NOMO-1 (cell line): Measurements from ENCODE around the gene PTPRG.
"Not testable (repeated sequence)": the region's sequence is repeated elsewhere in the genome, so short reads cannot be mapped to it uniquely, and the experiment has no call there.

ENCODE experiments used
- DNase-seq, 2 experiments: peaks; one replicate each; lab custom pipeline; 2025; ENCODE audit not compliant: unreplicated experiment in 2 of 2; lab: John Stamatoyannopoulos, UW

PTPRG gene

DNA sequence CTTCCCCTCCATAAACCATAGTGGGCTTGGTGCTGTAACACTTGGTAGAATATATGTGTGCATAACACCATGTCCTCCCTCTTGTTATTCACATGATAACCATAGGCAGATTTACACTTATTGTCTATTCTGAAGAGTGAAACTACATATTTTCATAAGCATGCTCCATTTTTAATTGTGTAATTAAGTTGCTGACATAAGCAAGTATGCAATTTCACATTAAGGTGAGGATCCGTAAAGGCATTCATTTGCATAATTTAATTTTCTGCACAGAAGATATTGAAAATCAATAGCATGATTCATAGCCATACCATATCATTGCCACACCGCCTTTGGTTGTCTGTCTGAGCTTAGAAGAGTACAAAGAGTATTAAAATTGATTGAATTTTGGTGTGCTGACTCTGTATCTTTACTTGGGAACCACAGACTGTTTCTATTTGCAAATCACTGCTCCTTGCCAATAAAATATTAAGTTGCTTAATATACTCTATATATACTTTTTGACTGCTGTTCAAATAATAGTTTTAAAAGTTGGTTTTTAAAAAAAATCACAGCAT lies 182.4 kb downstream of the PTPRG start:
- no peak for DNase-seq

DNA sequence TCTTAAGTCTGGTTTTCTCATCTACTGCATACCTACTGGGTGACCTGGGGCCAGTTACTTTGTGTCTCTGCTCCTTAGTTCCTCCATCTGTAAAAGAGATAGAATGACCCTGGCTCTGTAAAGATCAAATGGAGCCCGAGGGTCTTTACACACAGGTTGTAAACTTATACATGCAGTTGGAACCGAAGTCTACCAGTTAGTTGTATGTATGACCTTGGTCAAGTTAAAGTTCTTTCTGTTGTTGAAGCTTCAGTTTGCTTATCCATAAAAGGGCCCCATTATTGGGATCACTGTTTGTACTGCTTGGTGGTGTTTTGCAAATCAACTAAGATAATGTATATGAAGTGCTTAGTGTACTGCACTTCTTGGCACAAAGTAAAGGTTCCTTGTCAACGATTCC lies 186.9 kb downstream of the PTPRG start:
- no peak for DNase-seq

DNA sequence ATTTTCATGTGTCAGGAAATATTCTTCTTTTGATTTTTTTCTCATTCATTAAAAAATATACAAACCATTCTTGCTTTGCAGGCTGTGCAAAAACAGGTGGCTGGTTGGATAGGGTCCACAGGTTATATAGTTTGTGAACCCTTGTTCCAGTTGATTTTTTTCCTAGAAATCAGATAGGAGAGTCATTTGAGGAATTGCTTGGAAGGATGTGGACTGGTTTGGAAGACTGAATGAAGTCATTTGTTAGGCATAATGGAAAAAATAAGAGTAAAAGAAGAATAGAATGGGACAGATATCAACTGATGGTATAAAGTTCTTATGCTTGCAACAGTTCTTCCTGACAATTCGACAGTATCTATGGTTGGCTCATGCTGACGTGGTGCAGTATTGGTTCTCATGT lies 189.4 kb downstream of the PTPRG start:
- no peak for DNase-seq

DNA sequence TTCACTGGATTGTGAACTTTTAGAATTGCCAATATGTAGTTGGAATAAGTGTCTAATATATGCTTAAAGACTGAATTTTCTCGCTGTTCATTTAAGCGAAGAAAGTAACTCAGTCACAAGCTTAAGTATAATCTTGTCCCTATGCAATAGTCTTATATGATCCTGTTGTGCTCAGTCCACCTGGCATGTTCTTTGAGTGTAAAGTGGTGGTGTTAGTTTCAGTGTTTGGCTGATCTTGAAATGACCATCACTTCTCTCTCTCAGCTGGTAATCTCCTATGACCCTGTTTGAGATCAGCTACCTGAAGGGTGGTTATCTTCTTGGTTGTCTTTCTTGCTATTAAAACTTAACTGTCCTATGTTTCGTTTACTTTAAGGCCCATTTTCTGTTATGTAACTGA lies 197.5 kb downstream of the PTPRG start:
- DNase-seq: no peak

DNA sequence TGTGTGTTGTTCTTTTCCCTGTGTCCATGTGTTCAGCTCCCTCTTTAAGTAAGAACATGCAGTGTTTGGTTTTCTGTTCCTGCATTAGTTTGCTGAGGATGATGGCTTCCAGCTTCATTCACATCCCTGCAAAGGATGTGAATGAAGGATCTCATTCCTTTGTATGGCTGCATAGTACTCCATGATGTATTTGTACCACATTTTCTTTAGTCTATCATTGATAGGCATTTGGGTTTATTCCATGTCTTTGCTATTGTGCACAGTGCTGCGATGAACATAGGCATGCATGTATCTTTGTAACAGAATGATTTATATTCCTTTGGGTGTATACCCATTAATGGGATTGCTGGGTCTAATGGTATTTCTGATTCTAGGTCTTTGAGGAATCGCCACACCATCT lies 199.4 kb downstream of the PTPRG start:
- not testable (repeated sequence) for DNase-seq

DNA sequence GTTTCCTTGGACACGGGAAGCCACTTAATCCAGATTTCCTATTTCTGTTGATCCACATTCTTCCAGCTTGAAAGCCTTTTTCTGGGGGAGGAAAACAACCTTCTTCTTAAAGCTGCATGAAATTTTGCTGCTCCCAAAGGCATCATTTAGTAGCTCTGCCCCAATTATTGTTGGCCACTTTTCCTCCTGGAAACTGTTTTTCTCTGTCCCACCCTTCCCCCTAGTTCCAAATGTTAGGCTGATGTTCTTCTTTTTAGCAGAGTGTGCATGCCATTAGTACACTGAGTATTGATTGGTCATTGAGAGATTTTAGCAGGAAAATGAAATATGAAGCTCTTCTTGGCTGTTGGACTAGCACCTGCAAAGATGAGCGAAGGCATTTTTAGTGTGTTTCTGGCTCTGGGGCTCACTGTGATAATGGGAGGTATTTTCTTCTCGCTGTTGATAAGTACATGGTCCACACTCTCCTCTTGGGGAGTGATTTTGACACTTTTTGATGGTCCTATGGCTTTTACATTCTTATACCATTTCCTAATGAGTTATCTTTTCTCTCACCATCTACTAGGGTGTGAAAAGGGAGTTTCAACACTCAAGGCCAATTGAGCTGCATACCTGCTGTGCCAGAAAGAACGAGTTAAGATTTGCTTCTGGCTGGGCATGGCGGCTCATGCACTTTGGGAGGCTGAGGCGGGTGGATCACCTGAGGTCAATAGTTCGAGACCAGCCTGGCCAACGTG lies 200.5 kb downstream of the PTPRG start:
- no peak for DNase-seq

DNA sequence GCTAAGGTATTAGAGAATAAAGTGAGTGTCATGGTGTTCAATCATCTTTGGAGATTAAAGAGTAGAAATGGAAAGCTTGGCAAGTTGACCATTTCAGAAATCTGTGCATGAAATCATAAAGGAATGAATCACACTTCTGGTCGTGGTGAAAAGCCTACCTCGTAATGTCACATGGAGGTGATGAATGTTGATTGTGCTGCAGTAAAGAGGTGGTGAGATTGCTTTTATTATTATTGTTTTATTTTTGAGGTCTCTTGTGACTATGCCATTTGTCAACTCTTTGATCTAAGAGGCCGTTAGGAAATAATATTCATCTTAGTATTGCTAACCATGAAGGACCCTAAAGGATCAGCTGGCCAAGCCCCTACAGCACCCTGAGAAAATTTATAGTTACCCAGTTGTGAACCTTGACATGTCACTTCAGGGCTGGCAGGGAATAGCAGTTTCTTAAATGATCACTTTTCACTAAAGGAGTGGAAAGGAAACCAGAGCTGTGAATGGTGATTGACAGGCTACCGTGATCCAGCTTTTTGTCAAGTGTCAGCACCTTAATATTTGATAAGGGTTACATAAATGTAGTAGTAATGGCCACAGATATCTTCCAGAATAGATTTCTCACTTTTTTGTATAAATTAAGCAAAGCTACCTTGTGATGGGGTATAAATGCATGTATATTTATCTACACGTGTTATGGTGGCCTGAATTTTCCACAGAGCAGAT lies 203.9 kb downstream of the PTPRG start:
- no peak for DNase-seq

DNA sequence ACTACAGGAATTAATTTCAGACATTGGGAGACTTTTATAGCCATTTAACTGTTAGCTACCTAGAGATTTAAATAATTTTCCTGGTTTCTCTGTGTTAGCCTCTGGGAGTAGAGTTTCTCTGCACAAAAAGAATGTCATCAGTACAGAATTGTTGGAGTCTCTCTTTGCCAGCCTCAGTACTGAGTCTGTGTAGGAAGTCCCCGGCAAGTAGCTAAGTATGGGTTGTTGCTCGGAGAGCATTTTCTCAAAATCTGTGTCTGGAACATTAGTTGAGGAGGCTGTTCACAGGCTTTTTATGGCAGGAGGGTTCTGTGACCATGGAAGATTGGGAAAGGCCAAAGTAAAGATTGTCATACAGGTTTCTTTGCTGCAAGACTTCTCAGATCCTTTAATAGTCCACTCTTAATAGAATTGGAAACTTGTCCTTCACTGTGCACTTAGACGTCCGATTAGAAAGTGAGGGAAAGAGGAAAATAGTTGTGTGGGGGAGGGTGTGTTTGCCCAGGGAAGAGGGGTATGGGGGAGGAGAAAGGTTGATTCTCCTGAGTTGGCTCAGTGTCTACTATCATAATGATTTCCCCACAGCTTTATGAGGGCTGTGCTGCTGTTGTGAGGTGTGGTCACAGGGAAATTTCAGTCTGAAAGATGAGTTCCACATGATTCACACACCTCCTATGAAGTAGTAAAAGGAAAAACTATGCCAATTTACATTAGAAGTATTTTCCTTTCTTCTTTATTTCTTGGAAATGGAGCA lies 207.1 kb downstream of the PTPRG start:
- DNase-seq: no peak

DNA sequence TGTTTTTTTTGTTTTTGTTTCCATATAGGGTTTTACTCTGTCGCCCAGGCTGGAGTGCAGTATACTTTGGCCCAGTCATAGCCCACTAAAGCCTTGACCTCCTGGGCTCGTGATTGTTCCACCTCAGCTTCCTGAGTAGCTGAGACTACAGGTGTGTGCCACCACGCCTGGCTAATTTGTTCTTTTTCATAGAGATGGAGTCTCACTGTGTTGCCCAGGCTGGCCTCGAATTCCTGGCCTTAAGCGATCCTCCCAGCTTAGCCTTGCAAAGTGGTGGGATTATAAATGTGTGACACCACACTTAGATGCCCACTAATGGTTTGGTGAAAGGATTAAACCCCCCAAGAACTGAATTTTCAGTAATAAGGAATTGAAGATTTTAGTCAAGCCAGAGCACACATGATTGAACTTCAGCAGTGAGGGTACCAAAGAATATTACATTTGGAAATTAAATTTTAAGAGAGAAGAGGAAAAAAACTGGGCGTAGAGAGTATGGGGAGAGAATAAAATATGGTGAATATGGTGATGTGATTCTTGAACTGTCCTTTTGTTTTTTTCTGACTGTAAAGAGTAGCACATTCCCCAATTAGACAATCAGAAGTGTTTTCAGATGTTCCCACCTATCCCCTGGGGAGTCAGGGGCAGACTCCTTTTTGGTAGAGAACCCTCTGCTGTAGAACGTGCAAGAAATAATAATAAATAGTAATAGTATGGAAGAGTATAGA lies 208.1 kb downstream of the PTPRG start:
- no peak for DNase-seq

DNA sequence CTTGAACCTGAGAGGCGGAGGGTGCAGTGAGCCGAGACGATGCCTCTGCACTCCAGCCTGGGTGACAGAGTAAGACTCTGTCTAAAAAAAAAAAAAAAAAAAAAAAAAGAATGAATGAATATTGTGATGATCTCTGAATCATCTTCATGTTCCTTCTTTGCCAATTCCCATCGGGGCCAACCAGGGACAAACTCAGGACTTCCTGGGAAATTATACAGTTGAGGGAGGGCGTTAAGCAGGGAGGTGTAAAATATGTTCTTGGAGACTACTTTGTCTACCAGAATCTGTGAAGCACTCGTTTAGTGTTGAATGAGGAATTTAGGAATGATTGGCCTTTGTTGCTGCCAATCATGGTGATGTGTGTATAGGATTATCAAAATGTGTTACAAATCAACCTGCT lies 210.6 kb downstream of the PTPRG start:
- DNase-seq: no peak

DNA sequence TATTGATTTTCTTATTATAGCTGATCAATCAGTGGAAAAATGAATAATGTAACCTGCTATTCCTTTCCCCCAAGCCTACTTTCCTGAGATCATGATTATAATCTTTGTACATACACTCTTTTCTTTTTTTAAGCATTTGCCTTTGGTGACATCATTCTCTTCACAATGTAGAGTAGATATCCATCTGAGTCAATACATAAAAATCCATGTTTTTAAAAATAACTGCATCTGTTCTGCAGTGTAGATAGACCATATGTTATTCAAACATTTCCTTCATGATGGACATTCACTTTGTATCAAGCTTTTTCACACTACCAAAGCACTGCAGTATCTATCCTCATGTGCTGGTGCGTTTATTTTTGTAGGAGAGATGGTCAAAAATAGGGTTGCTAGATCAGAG lies 211.1 kb downstream of the PTPRG start:
- no peak for DNase-seq

DNA sequence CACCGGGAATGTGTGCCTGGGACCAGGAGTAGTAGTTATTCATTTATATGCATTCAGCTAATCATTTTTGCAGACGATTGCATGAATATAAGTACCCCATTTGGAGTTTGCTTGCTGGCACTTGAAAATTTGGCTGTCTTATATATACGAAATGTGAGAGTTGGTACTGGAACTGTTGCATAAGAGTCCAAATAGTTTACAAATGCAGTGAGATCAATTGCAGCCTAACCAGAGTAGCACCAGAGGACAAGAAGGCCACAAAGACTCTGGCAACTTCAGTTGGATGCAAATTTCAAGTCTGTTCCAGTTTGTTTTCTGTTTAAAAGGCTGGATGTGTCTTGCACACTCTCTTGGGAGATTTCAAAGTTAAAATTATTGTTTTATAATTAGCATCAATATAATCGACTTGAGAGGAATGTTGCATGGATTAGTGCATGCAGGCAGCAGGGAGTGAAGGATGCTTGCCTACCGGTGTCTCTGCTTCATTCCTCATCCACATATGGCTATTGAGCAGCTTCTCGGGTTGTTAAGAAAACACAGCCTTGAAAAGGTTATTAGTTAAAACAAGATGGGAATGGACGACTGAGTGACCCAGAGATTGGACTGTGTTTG lies 213.0 kb downstream of the PTPRG start:
- no peak for DNase-seq

DNA sequence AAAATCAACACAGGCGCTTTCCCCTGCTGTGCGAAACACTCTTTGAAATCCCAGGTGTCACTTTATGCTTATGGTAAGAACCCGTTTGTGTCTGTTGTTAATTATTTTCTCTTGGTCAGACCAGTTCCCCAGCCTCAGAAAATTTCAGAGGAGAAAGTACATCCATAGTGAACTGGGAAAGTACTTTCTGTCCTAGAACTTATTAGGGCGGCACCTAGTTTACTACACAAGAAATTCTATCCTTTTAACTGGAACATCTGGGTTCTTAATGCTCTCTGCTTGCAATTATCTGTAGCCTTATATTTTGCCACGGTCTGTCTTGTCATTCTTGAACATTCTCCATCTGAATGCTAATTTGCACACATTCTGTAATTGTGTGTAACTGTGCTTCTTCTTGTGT lies 215.0 kb downstream of the PTPRG start:
- DNase-seq: no peak

DNA sequence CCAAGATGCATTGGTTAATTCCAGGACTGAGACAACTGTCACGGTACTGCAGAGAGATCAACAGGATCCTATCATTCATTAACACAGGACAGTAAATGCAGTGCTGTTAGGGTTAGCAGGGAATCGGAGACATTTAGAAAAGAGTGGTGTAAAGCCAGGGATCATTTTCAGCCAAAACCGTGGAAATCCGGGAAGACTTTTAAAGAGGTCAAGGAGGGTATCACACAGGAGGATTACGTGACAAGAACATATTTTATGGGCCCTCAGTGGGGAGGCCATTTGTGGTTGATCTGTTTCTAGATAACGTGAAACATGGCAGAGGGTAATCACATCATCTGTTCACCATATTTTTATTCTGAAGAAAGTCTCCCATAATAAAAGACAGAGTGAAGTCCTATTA lies 216.1 kb downstream of the PTPRG start:
- no peak for DNase-seq

DNA sequence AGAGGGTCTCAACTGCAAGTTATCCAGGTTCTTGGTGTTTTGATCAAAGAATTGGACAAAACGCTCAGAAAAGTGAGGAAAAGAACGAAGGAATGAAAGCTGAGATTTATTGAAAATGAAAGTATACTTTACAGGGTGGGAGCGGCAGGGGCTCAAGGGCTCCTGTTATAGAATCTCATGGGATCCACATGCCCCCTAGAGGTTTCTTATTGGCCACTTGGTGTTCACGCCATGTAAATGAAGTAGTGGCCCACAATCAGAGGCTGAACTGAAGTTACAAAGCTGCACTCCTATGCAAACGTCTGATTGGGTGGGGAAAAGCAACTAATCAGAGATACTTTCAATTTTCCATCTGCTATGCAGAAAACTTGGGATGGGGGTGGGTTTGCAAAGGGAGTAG lies 216.7 kb downstream of the PTPRG start:
- no peak for DNase-seq

DNA sequence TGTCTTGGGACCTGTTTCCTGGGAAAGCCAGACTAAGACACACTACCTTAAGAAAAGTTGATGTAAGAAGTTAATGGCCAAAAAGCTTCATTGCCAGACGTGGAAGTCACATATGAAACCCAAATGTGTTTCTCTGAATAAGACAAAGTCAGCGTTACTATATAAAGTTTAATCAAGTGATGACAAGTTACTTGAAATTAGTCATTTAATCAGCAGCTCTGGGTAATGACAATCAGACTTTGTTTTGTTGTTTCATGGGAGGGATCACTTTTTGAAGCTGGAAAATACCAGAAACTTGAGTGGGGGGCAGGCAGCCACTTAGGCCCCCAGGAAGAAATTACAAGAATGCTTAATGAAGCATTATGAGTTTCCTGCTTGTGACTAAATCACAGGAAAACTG lies 218.6 kb downstream of the PTPRG start:
- DNase-seq: no peak

DNA sequence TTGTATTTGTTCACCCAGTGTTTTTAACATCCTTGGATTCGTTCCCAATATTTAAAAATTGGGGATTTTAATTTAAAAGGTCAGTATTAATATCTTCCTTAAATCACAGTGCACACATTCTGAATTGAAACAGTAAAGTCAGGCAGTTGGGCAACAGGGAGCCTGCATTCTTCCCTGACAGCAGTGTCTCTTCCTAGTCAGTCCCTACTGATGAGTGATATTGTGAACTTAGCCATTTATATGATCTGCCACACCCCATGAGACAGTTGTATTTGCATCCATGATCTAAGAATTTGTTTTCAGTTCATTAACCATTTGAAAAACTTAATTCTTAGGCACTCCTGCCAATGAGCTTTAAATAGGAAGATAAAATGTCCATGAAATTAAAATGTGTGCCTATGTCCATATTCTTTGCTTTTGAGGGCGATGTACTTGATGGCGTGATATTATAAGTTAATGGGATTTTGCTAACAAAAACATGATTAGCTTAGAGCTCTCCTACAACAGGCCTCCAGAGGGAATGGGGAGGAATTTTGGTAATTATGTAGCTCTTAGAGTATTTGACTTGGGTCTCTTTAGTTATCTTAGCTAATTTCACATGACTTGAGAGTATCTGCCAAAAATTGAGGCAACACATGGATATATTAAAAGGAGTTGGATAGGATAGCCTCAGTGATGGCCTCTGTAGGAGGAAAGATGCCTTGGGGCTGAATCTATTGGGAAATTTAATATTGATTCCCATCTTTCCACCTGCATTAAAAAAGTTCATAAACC lies 219.3 kb downstream of the PTPRG start:
- no peak for DNase-seq

DNA sequence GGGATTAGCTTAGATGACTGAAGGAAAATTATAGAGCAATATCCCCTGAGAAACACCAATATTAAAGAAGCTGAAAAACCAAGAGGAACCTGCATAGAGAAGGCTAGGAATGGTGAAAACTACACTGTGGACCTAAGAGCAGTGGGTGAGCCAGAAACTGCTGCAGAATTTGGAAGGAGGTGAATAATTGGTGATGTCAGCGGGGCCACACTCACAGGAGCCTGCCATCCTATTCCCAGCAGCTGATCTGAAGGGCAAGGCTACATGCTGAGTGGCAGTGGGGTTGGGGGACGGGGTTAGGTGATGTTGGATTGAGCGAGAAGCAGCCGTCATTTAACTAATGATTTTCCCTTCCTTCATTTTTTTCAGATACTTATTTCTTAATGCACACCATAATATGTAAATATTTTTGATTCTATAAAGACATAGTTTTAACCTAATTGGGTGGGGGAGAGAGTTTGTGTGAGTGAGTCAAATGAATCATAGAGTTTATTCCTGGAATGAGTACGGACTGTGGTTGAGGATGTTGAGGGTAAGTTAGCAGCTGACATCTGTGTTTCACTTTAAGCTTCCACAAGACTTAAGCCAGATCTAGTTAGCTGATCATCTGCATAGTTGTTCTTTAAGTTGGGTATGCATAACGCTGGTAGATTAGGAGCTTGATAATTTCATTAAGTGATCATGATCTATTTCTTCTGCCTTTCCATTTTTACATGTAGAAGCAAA lies 222.8 kb downstream of the PTPRG start:
- DNase-seq: no peak
